ENCODE results near the gene SCNM1. TPM values are rescaled to one million over a fixed set of nuclear protein-coding genes. Genes with fewer than 3 reads are reported as not detected.
A peak's percentile ranks its signal among the peaks of the same experiment; 100 is the strongest.

Gene SCNM1
- total RNA-seq, 1 experiment from 2014 or later, result 34.1 TPM

DNA sequence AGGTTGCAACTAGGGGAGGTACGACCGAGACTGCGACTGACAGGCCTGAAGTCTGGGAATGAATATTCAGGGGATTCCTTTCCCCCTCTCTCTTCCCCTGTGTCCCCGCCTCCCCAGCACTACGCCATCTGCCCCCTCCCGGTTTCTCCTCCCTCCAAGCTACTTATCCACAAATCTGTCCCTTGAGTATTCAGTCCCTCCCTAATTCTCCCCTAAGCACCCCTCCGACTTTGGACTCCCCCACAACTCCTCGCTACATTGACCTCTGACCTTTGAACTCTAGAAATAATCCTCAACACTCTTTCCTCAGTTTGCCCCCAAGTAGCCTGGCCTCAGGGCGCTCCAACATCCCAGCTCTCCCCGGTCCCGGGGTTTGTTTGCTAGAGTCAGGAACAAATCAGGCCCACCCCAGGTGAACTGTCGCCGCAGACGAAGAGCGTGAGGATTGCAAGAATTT is 635 bp upstream of the SCNM1 start (continued):
- TF ChIP-seq, protein P1, sequence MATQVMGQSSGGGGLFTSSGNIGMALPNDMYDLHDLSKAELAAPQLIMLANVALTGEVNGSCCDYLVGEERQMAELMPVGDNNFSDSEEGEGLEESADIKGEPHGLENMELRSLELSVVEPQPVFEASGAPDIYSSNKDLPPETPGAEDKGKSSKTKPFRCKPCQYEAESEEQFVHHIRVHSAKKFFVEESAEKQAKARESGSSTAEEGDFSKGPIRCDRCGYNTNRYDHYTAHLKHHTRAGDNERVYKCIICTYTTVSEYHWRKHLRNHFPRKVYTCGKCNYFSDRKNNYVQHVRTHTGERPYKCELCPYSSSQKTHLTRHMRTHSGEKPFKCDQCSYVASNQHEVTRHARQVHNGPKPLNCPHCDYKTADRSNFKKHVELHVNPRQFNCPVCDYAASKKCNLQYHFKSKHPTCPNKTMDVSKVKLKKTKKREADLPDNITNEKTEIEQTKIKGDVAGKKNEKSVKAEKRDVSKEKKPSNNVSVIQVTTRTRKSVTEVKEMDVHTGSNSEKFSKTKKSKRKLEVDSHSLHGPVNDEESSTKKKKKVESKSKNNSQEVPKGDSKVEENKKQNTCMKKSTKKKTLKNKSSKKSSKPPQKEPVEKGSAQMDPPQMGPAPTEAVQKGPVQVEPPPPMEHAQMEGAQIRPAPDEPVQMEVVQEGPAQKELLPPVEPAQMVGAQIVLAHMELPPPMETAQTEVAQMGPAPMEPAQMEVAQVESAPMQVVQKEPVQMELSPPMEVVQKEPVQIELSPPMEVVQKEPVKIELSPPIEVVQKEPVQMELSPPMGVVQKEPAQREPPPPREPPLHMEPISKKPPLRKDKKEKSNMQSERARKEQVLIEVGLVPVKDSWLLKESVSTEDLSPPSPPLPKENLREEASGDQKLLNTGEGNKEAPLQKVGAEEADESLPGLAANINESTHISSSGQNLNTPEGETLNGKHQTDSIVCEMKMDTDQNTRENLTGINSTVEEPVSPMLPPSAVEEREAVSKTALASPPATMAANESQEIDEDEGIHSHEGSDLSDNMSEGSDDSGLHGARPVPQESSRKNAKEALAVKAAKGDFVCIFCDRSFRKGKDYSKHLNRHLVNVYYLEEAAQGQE (IDR thresholded peaks at IDR 0.05; ENCODE audit: low read depth), result no peak
- TF ChIP-seq EZH2 (IDR thresholded peaks at IDR 0.05) (no peak), EZH2phosphoT487 (IDR thresholded peaks at IDR 0.05; ENCODE audit: borderline replicate concordance) (no peak), CBX3 (IDR thresholded peaks at IDR 0.05; ENCODE audit: low read depth) (no peak)

- H3K27me3 ChIP-seq (ENCODE audit: insufficient read depth, low read length), result no peaks in the 10 kb centered on the region
- peaks cover 24% of the 10 kb centered on the region; the same call in 1 of the 2 replicates for H3K79me2 ChIP-seq (ENCODE audit: insufficient read depth, low read length)
- no TSS peak for BruUV-seq (replicated peaks)
- H3K36me3 ChIP-seq (ENCODE audit: control insufficient read depth in 1 of 2, insufficient read depth in 2 of 2, low read length in 2 of 2), result peaks cover 2 to 12% of the 10 kb centered on the region in 2 experiments; a peak in 3 of 4 replicates
- H3K4me1 ChIP-seq (ENCODE audit: control insufficient read depth in 1 of 2, insufficient read depth in 2 of 2, low read length in 2 of 2), result peaks cover 11 to 19% of the 10 kb centered on the region in 2 experiments
- H3K4me3 ChIP-seq (replicated peaks in 1 of 2; ENCODE audit: low read depth in 1 of 2, low read length in 2 of 2), result peak overlapping the region; percentile 83 to 88
- H3K9ac ChIP-seq (ENCODE audit: low read length), result peak overlapping the region; percentile 84
- DNase-seq (ENCODE audit: low read depth, low spot score) (no peak), ATAC-seq (peak; percentile 28)
- H2AFZ ChIP-seq (ENCODE audit: low read depth, low read length, poor library complexity, severe bottlenecking), result no peak overlapping the region
- intact Hi-C loops (cut with micrococcal nuclease), result no loop called here
- ChIA-PET RAD21 (ENCODE audit: low non-redundant PET in 1 of 2, low total read pairs in 2 of 2, uncharacterized antibody in 2 of 2, unreplicated experiment in 2 of 2) (no interaction called here), CTCF (interaction anchor here (1.4 kb wide), 1 partner anchor 67 kb away, joined by 5 read pairs; no protein-coding TSS in a partner anchor), POLR2A (interaction anchor here (0.7 to 1.0 kb wide), 2 partner anchors 18 to 23 kb away, joined by 3 read pairs; partner anchors contain the start of gene VPS72)
- H3K27ac ChIP-seq (ENCODE audit: low read depth, low read length), result peak overlapping the region; percentile 57
- no peaks in the 10 kb centered on the region for H4K20me1 ChIP-seq (ENCODE audit: insufficient read depth)
- TF ChIP-seq ATF3 (IDR thresholded peaks at IDR 0.05) (no peak), TCF7L2 (IDR thresholded peaks at IDR 0.05; ENCODE audit: borderline replicate concordance, extremely low read depth, insufficient read depth, insufficient read length) (no peak)
- H3K9me2 ChIP-seq (ENCODE audit: insufficient read depth), result no peaks in the 10 kb centered on the region
- H3K9me3 ChIP-seq (ENCODE audit: control insufficient read depth in 1 of 2, insufficient read depth in 1 of 2, low read depth in 1 of 2, low read length in 2 of 2), result no peaks in the 10 kb centered on the region
- H3K4me2 ChIP-seq (ENCODE audit: low read length), result peak overlapping the region; percentile 85
Measured at GRCh38 chr1:151166505-151166956, 587 bp downstream of the SCNM1 start.
